GM23338 (cell line): ENCODE data around the gene LIME1. TPM values are rescaled to one million over a fixed set of nuclear protein-coding genes. Genes with fewer than 3 reads are reported as not detected.

Source experiments
- ATAC-seq: fragments of 200-7000 bp; cut with Tn5 transposase; 3 replicates; pipeline ENCODE4 v1.9.1; 2020
- DNase-seq: peaks from one replicate; pipeline ENCODE4 v3.0.0-alpha.2; 2015; ENCODE audit warnings: low spot score
- H2AFZ ChIP-seq: fragments of 200-600 bp; sonication (generic); 2 replicates; pipeline ENCODE4 v1.8.0; 2016; ENCODE audit warnings: antibody characterized with exemption, mild to moderate bottlenecking, moderate library complexity
- H3F3A ChIP-seq: fragments of 200-600 bp; sonication (generic); replicated peaks from 2 replicates; pipeline ENCODE4 v1.8.0; 2017; ENCODE audit warnings: antibody characterized with exemption, mixed run types, low read depth
- H3K27ac ChIP-seq: fragments of 200-600 bp; sonication (generic); 2 replicates; pipeline ENCODE4 v1.6.1; 2016; ENCODE audit warnings: low read depth
- H3K27me3 ChIP-seq: fragments of 200-600 bp; sonication (generic); 2 replicates; pipeline ENCODE4 v1.8.0; 2016; ENCODE audit warnings: mild to moderate bottlenecking, mixed run types, moderate library complexity; ENCODE audit not compliant: insufficient read depth
- H3K36me3 ChIP-seq: fragments of 200-600 bp; sonication (generic); 2 replicates; pipeline ENCODE4 v1.8.0; 2016; ENCODE audit warnings: mild to moderate bottlenecking; ENCODE audit not compliant: insufficient read depth
- H3K4me1 ChIP-seq: fragments of 200-600 bp; sonication (generic); 2 replicates; pipeline ENCODE4 v1.8.0; 2016; ENCODE audit warnings: mild to moderate bottlenecking, moderate library complexity; ENCODE audit not compliant: insufficient read depth
- H3K4me2 ChIP-seq: fragments of 200-600 bp; sonication (generic); 2 replicates; pipeline ENCODE4 v1.7.1; 2017; ENCODE audit warnings: mixed run types
- H3K4me3 ChIP-seq: fragments of 200-600 bp; sonication (generic); 2 replicates; pipeline ENCODE4 v1.6.1; 2016; ENCODE audit warnings: mixed run types
- H3K79me2 ChIP-seq: fragments of 200-600 bp; sonication (generic); replicated peaks from 2 replicates; pipeline ENCODE4 v1.8.0; 2017; ENCODE audit warnings: mild to moderate bottlenecking; ENCODE audit not compliant: insufficient read depth
- H3K9me2 ChIP-seq: fragments of 200-600 bp; sonication (generic); 2 replicates; pipeline ENCODE4 v1.8.0; 2017; ENCODE audit not compliant: insufficient read depth
- H4K20me1 ChIP-seq: fragments of 200-600 bp; sonication (generic); replicated peaks from 2 replicates; pipeline ENCODE4 v1.8.0; 2017; ENCODE audit warnings: mild to moderate bottlenecking; ENCODE audit not compliant: insufficient read depth
- H3K27ac Mint-ChIP-seq: 2 replicates; pipeline ENCODE4 v1.8.0; 2020; ENCODE audit warnings: inconsistent platforms, mild to moderate bottlenecking, moderate library complexity, mixed read lengths
- H3K27me3 Mint-ChIP-seq: 3 replicates; pipeline ENCODE4 v1.8.0; 2022; ENCODE audit warnings: low read depth, mild to moderate bottlenecking, moderate library complexity, mixed read lengths, inconsistent platforms; ENCODE audit not compliant: insufficient read depth, poor library complexity
- H3K36me3 Mint-ChIP-seq: 3 replicates; pipeline ENCODE4 v1.8.0; 2021; ENCODE audit warnings: low read depth, mild to moderate bottlenecking, inconsistent platforms, moderate library complexity, mixed read lengths
- H3K4me1 Mint-ChIP-seq: 3 replicates; pipeline ENCODE4 v1.8.0; 2020; ENCODE audit warnings: mild to moderate bottlenecking, inconsistent platforms, mixed read lengths
- H3K4me3 Mint-ChIP-seq: 3 replicates; pipeline ENCODE4 v1.8.0; 2021; ENCODE audit warnings: moderate library complexity, mild to moderate bottlenecking, inconsistent platforms, mixed read lengths
- H3K9me3 Mint-ChIP-seq: 3 replicates; pipeline ENCODE4 v1.8.0; 2020; ENCODE audit warnings: moderate library complexity, mild to moderate bottlenecking, inconsistent platforms, mixed read lengths
- CREB1 ChIP-seq: fragments of 250-450 bp; sonication (Bioruptor Pico); IDR thresholded peaks from 2 replicates; pipeline ENCODE4 v1.5.0; 2020; ENCODE audit warnings: low read depth, mild to moderate bottlenecking, moderate library complexity
- ETS1 ChIP-seq: IDR thresholded peaks from 2 replicates; pipeline ENCODE4 v1.6.1; 2016; ENCODE audit warnings: antibody characterized with exemption
- JUNB ChIP-seq: IDR thresholded peaks from one replicate; pipeline ENCODE4 v1.6.1; 2016; ENCODE audit warnings: antibody characterized with exemption; ENCODE audit not compliant: unreplicated experiment
- POLR2AphosphoS5 ChIP-seq: IDR thresholded peaks from 2 replicates; pipeline ENCODE4 v1.6.1; 2016; ENCODE audit warnings: antibody characterized with exemption, low read depth
- STAT1 ChIP-seq: IDR thresholded peaks from one replicate; pipeline ENCODE4 v1.6.1; 2016; ENCODE audit warnings: antibody characterized with exemption; ENCODE audit not compliant: unreplicated experiment
- ZNF331 ChIP-seq: fragments of 250-450 bp; sonication (Bioruptor Pico); IDR thresholded peaks from 2 replicates; pipeline ENCODE4 v1.5.0; 2020; ENCODE audit warnings: low read depth, mild to moderate bottlenecking, moderate library complexity
- polyA plus RNA-seq: library from polyadenylated mRNA; unstranded; fragments of >200 nt; fragmentation: Nextera tagmentation; extraction: Ambion mirVana; gene quantifications from 2 replicates; pipeline ENCODE4 v1.2.1, GENCODE V29; 2016
- total RNA-seq: library from RNA; depleted of rRNA; stranded (reverse); fragments of >200 nt; shearing (Covaris generic); gene quantifications from 2 replicates; pipeline ENCODE4 v1.2.3, GENCODE V29; 2014
- TF ChIP-seq, protein P1 (sequence below): fragments of 250-450 bp; sonication (Bioruptor Pico); IDR thresholded peaks from 2 replicates; pipeline ENCODE4 v1.5.0; 2020; ENCODE audit warnings: mild to moderate bottlenecking, moderate library complexity

The LIME1 gene
- total and polyA plus RNA-seq, 2 experiments from 2014 or later = 4.7 to 12.2 TPM

GRCh38 chr20:63767886-63768285 lies 31.4 kb downstream of the LIME1 start (continued):
- TF ChIP-seq CREB1 (CRISPR knock-in tag) = no peak
- TF ChIP-seq, protein P1, sequence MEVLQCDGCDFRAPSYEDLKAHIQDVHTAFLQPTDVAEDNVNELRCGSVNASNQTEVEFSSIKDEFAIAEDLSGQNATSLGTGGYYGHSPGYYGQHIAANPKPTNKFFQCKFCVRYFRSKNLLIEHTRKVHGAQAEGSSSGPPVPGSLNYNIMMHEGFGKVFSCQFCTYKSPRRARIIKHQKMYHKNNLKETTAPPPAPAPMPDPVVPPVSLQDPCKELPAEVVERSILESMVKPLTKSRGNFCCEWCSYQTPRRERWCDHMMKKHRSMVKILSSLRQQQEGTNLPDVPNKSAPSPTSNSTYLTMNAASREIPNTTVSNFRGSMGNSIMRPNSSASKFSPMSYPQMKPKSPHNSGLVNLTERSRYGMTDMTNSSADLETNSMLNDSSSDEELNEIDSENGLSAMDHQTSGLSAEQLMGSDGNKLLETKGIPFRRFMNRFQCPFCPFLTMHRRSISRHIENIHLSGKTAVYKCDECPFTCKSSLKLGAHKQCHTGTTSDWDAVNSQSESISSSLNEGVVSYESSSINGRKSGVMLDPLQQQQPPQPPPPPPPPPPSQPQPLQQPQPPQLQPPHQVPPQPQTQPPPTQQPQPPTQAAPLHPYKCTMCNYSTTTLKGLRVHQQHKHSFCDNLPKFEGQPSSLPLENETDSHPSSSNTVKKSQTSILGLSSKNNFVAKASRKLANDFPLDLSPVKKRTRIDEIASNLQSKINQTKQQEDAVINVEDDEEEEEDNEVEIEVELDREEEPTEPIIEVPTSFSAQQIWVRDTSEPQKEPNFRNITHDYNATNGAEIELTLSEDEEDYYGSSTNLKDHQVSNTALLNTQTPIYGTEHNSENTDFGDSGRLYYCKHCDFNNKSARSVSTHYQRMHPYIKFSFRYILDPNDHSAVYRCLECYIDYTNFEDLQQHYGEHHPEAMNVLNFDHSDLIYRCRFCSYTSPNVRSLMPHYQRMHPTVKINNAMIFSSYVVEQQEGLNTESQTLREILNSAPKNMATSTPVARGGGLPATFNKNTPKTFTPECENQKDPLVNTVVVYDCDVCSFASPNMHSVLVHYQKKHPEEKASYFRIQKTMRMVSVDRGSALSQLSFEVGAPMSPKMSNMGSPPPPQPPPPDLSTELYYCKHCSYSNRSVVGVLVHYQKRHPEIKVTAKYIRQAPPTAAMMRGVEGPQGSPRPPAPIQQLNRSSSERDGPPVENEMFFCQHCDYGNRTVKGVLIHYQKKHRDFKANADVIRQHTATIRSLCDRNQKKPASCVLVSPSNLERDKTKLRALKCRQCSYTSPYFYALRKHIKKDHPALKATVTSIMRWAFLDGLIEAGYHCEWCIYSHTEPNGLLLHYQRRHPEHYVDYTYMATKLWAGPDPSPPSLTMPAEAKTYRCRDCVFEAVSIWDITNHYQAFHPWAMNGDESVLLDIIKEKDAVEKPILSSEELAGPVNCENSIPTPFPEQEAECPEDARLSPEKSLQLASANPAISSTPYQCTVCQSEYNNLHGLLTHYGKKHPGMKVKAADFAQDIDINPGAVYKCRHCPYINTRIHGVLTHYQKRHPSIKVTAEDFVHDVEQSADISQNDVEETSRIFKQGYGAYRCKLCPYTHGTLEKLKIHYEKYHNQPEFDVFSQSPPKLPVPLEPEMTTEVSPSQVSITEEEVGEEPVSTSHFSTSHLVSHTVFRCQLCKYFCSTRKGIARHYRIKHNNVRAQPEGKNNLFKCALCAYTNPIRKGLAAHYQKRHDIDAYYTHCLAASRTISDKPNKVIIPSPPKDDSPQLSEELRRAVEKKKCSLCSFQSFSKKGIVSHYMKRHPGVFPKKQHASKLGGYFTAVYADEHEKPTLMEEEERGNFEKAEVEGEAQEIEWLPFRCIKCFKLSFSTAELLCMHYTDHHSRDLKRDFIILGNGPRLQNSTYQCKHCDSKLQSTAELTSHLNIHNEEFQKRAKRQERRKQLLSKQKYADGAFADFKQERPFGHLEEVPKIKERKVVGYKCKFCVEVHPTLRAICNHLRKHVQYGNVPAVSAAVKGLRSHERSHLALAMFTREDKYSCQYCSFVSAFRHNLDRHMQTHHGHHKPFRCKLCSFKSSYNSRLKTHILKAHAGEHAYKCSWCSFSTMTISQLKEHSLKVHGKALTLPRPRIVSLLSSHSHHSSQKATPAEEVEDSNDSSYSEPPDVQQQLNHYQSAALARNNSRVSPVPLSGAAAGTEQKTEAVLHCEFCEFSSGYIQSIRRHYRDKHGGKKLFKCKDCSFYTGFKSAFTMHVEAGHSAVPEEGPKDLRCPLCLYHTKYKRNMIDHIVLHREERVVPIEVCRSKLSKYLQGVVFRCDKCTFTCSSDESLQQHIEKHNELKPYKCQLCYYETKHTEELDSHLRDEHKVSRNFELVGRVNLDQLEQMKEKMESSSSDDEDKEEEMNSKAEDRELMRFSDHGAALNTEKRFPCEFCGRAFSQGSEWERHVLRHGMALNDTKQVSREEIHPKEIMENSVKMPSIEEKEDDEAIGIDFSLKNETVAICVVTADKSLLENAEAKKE (CRISPR knock-in tag) = no peak
- no peak for TF ChIP-seq POLR2AphosphoS5
- TF ChIP-seq ETS1 = no peak
- TF ChIP-seq ZNF331 (CRISPR knock-in tag) = no peak

DNA sequence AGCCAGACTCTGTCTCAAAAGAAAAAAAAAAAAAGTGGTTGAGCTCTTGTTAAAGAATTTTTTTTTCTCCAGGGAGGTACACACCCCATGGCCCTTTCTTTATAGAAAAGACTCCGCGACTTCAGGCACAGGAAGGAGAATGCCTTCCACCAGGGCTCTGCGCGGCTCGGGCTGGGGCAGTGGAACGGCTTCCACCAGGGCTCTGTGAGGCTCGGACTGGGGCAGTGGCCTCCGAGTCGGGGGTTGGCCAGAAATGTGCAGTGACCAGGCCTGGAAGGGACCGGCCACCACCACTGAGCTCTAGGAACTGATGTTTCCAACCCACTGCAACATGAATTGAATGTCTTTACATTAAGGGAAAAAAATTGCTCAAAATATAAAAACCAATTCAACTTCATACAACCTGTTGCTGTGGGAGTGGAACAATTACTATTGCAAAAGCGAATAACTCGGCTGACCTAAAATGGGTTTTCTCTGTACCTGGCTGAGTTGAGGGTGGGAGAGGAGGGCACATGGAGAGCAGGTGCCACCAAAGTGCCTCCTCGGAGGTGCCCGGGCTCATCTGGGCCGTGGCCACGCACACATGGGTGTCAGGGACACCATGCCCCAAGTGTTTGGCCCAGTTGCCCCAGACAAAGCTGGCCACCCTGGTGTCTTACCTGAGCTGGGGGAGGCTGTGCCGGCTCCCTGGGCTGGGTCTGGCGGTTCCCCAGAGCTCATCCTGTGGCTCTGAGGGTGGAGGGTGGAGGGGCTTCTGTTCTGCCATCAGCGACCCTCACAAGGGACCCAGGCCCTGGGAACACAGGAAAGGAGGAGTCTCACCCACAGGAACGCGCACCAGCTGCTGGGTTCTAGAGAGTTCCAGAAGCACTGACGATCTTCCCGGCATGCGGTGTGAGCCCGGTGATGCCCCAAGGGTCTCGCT lies 32.4 kb downstream of the LIME1 start:
- H3F3A ChIP-seq = 0 out of 2 replicates have a peak, but pooled peaks cover 10% of the 10 kb centered on the region
- no peak overlapping the region for H3K27ac ChIP-seq
- H3K4me3 ChIP-seq = no peak overlapping the region
- Mint-ChIP-seq H3K27ac (no peak overlapping the region), H3K9me3 (no peaks in the 10 kb centered on the region), H3K27me3 (peaks cover 9% of the 10 kb centered on the region), H3K4me3 (no peak overlapping the region), H3K4me1 (no peaks in the 10 kb centered on the region; the same call in 2 of the 3 replicates), H3K36me3 (peaks cover 13% of the 10 kb centered on the region)
- H3K79me2 ChIP-seq = 0 out of 2 replicates have a peak, but pooled peaks cover 8% of the 10 kb centered on the region
- no peak overlapping the region for H2AFZ ChIP-seq
- no peak overlapping the region for H3K4me2 ChIP-seq
- H3K9me2 ChIP-seq = no peaks in the 10 kb centered on the region
- DNase-seq (no peak), ATAC-seq (no peak)
- no peaks in the 10 kb centered on the region; the same call in 1 of the 2 replicates for H4K20me1 ChIP-seq
- H3K27me3 ChIP-seq = no peaks in the 10 kb centered on the region
- H3K36me3 ChIP-seq = no peaks in the 10 kb centered on the region
- no peaks in the 10 kb centered on the region for H3K4me1 ChIP-seq
- TF ChIP-seq, protein P1 (CRISPR knock-in tag) = no peak
- TF ChIP-seq CREB1 (CRISPR knock-in tag) (no peak), JUNB (no peak), STAT1 (no peak)
